Measurements from ENCODE around the gene AKAP8L. TPM values are rescaled to one million over a fixed set of nuclear protein-coding genes. Genes with fewer than 3 reads are reported as not detected.

The AKAP8L gene
- total and polyA plus RNA-seq, 2 experiments from 2014 or later: 88.7 to 155 TPM

- Histone ChIP-seq H3K4me3 (no peak overlapping the region), H3K79me2 (peaks cover 76% of the 10 kb centered on the region), H4K20me1 (ENCODE audit: insufficient read depth, poor library complexity, severe bottlenecking) (peaks cover 71% of the 10 kb centered on the region), H3K9me3 (ENCODE audit: low read depth) (no peaks in the 10 kb centered on the region), H3K27ac (no peak overlapping the region), H3K36me3 (replicated peaks; ENCODE audit: insufficient read depth, low read depth) (no peaks in the 10 kb centered on the region), H2AFZ (no peak overlapping the region), H3K4me2 (no peak overlapping the region), H3K9me2 (replicated peaks; ENCODE audit: insufficient read depth) (no peaks in the 10 kb centered on the region), H3K27me3 (no peaks in the 10 kb centered on the region), H3K4me1 (ENCODE audit: insufficient read depth) (no peaks in the 10 kb centered on the region)
- WGBS (ENCODE audit: low lambda C conversion rate, missing lambda C conversion rate): 97% methylated on average over 15 of the region's 15 CpGs
- DNase-seq (ENCODE audit: low spot score): no peak
- TF ChIP-seq EZH2 (IDR thresholded peaks at IDR 0.05; ENCODE audit: borderline replicate concordance): no peak
Measured at GRCh38 chr19:15402411-15403150, 16.2 kb downstream of the AKAP8L start.

GRCh38 chr19:15401397-15401710 is 17.4 kb downstream of the AKAP8L start:
- H3K9me2 ChIP-seq (replicated peaks; ENCODE audit: insufficient read depth): no peaks in the 10 kb centered on the region
- peaks cover 72% of the 10 kb centered on the region for H3K79me2 ChIP-seq
- no peak overlapping the region for H2AFZ ChIP-seq
- H3K36me3 ChIP-seq (replicated peaks; ENCODE audit: insufficient read depth, low read depth): no peaks in the 10 kb centered on the region
- no peak overlapping the region for H3K4me2 ChIP-seq
- H4K20me1 ChIP-seq (ENCODE audit: insufficient read depth, poor library complexity, severe bottlenecking): peaks cover 59% of the 10 kb centered on the region
- H3K9me3 ChIP-seq (ENCODE audit: low read depth): no peaks in the 10 kb centered on the region
- H3K4me3 ChIP-seq: no peak overlapping the region
- no peaks in the 10 kb centered on the region for H3K27me3 ChIP-seq
- WGBS (ENCODE audit: low lambda C conversion rate, missing lambda C conversion rate): 95% methylated on average over 16 of the region's 17 CpGs
- no peak overlapping the region for H3K27ac ChIP-seq
- no peak for DNase-seq (ENCODE audit: low spot score)
- no peaks in the 10 kb centered on the region for H3K4me1 ChIP-seq (ENCODE audit: insufficient read depth)
- TF ChIP-seq CTCF (IDR thresholded peaks at IDR 0.05; ENCODE audit: poor library complexity) (no peak), EZH2 (IDR thresholded peaks at IDR 0.05; ENCODE audit: borderline replicate concordance) (no peak), EZH2phosphoT487 (IDR thresholded peaks at IDR 0.05; ENCODE audit: low read depth, severe bottlenecking, unreplicated experiment) (no peak)

- H4K20me1 ChIP-seq (ENCODE audit: insufficient read depth, poor library complexity, severe bottlenecking): peaks cover 53% of the 10 kb centered on the region
- H2AFZ ChIP-seq: no peak overlapping the region
- TF ChIP-seq EZH2phosphoT487 (IDR thresholded peaks at IDR 0.05; ENCODE audit: low read depth, severe bottlenecking, unreplicated experiment) (no peak), CTCF (IDR thresholded peaks at IDR 0.05; ENCODE audit: poor library complexity) (no peak), EZH2 (IDR thresholded peaks at IDR 0.05; ENCODE audit: borderline replicate concordance) (no peak)
- H3K4me3 ChIP-seq: no peak overlapping the region
- no peaks in the 10 kb centered on the region for H3K9me2 ChIP-seq (replicated peaks; ENCODE audit: insufficient read depth)
- no peak overlapping the region for H3K4me2 ChIP-seq
- 97% methylated on average over 29 of the region's 29 CpGs for WGBS (ENCODE audit: low lambda C conversion rate, missing lambda C conversion rate)
- DNase-seq (ENCODE audit: low spot score): no peak
- no peaks in the 10 kb centered on the region for H3K27me3 ChIP-seq
- H3K79me2 ChIP-seq: peaks cover 66% of the 10 kb centered on the region
- H3K36me3 ChIP-seq (replicated peaks; ENCODE audit: insufficient read depth, low read depth): no peaks in the 10 kb centered on the region
- H3K9me3 ChIP-seq (ENCODE audit: low read depth): no peaks in the 10 kb centered on the region
- H3K27ac ChIP-seq: no peak overlapping the region
- H3K4me1 ChIP-seq (ENCODE audit: insufficient read depth): no peaks in the 10 kb centered on the region
Measured at GRCh38 chr19:15400521-15401396, 18.0 kb downstream of the AKAP8L start.

- WGBS (ENCODE audit: low lambda C conversion rate, missing lambda C conversion rate): 98% methylated on average over 14 of the region's 14 CpGs
- Histone ChIP-seq H4K20me1 (ENCODE audit: insufficient read depth, poor library complexity, severe bottlenecking) (peaks cover 42% of the 10 kb centered on the region), H3K9me3 (ENCODE audit: low read depth) (no peaks in the 10 kb centered on the region), H3K4me2 (no peak overlapping the region), H3K4me1 (ENCODE audit: insufficient read depth) (no peaks in the 10 kb centered on the region), H3K36me3 (replicated peaks; ENCODE audit: insufficient read depth, low read depth) (no peaks in the 10 kb centered on the region), H3K79me2 (peaks cover 57% of the 10 kb centered on the region), H2AFZ (no peak overlapping the region), H3K9me2 (replicated peaks; ENCODE audit: insufficient read depth) (no peaks in the 10 kb centered on the region), H3K27me3 (no peaks in the 10 kb centered on the region), H3K4me3 (no peak overlapping the region), H3K27ac (no peak overlapping the region)
- TF ChIP-seq CTCF (IDR thresholded peaks at IDR 0.05; ENCODE audit: poor library complexity): no peak
- no peak for TF ChIP-seq EZH2phosphoT487 (IDR thresholded peaks at IDR 0.05; ENCODE audit: low read depth, severe bottlenecking, unreplicated experiment)
- no peak for TF ChIP-seq EZH2 (IDR thresholded peaks at IDR 0.05; ENCODE audit: borderline replicate concordance)
- no peak for DNase-seq (ENCODE audit: low spot score)
Measured at GRCh38 chr19:15399635-15400034, 19.2 kb downstream of the AKAP8L start.

Data from hepatocyte (in vitro differentiated cells).